ENCODE data around the gene PATE2. TPM values are rescaled to one million over a fixed set of nuclear protein-coding genes. Genes with fewer than 3 reads are reported as not detected.

PATE2 gene
- total RNA-seq, 1 donor from 2014 or later, result 0.20 TPM

- Mint-ChIP-seq H3K4me3 (no peak overlapping the region), H3K36me3 (no peaks in the 10 kb centered on the region), H3K27ac (no peak overlapping the region), H3K27me3 (ENCODE audit: low read depth) (peaks cover 65% of the 10 kb centered on the region), H3K9me3 (peaks cover 33% of the 10 kb centered on the region), H3K4me1 (no peaks in the 10 kb centered on the region)
- no peak for TF ChIP-seq CTCF (IDR thresholded peaks at IDR 0.05; ENCODE audit: unreplicated experiment)
- DNase-seq (ENCODE audit: low spot score in 2 of 2, unreplicated experiment in 2 of 2), result no peak
Observed at GRCh38 chr11:125756050-125756449, 22.6 kb downstream of the PATE2 start.

GRCh38 chr11:125750629-125751028 is 28.0 kb downstream of the PATE2 start:
- peaks cover 48% of the 10 kb centered on the region for H3K27me3 Mint-ChIP-seq (ENCODE audit: low read depth)
- H3K9me3 Mint-ChIP-seq, result peaks cover 4% of the 10 kb centered on the region
- H3K4me1 Mint-ChIP-seq, result no peaks in the 10 kb centered on the region
- no peak overlapping the region for H3K4me3 Mint-ChIP-seq
- H3K36me3 Mint-ChIP-seq, result no peaks in the 10 kb centered on the region
- no peak overlapping the region for H3K27ac Mint-ChIP-seq
- no peak for TF ChIP-seq CTCF (IDR thresholded peaks at IDR 0.05; ENCODE audit: unreplicated experiment)
- no peak for DNase-seq (ENCODE audit: low spot score in 2 of 2, unreplicated experiment in 2 of 2)

- H3K27me3 Mint-ChIP-seq (ENCODE audit: low read depth), result peaks cover 23% of the 10 kb centered on the region
- H3K36me3 Mint-ChIP-seq, result no peaks in the 10 kb centered on the region
- TF ChIP-seq CTCF (IDR thresholded peaks at IDR 0.05; ENCODE audit: unreplicated experiment), result no peak
- H3K9me3 Mint-ChIP-seq, result no peaks in the 10 kb centered on the region
- DNase-seq (ENCODE audit: low spot score in 2 of 2, unreplicated experiment in 2 of 2), result no peak
- H3K4me1 Mint-ChIP-seq, result no peaks in the 10 kb centered on the region
- no peak within 1 kb of the TSS for H3K4me3 Mint-ChIP-seq
- H3K27ac Mint-ChIP-seq, result no peak within 1 kb of the TSS
Observed at GRCh38 chr11:125745979-125746378, 32.6 kb downstream of the PATE2 start, which contains the start of gene PATE1. Gene PATE1 (plus strand): TSS chr11:125746279. CDS start chr11:125746305, 26 bp downstream.

DNA sequence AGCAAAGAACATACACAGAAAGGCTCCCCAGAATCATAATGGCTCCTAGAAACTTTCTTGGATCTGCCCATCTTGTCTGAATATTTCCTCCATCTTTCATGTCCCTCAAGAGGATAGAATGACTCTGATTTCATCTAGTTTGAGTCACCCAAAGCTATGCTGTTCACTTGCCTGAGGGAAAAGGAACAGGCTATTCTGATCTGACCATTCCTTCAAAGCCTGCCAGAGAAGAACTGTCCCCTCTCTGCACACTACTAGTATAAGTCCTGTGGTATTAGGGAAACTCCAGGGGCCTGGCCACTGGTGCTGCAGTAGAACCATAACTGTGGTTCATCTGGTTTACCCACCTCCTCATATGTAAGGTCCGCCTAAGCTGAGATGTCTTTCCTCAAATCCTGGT is 34.9 kb downstream of the PATE2 start:
- Mint-ChIP-seq H3K27ac (no peak overlapping the region), H3K27me3 (ENCODE audit: low read depth) (peaks cover 18% of the 10 kb centered on the region), H3K9me3 (no peaks in the 10 kb centered on the region), H3K4me1 (no peaks in the 10 kb centered on the region), H3K4me3 (no peak overlapping the region), H3K36me3 (no peaks in the 10 kb centered on the region)
- no peak for TF ChIP-seq CTCF (IDR thresholded peaks at IDR 0.05; ENCODE audit: unreplicated experiment)
- DNase-seq (ENCODE audit: low spot score in 2 of 2, unreplicated experiment in 2 of 2), result no peak

DNA sequence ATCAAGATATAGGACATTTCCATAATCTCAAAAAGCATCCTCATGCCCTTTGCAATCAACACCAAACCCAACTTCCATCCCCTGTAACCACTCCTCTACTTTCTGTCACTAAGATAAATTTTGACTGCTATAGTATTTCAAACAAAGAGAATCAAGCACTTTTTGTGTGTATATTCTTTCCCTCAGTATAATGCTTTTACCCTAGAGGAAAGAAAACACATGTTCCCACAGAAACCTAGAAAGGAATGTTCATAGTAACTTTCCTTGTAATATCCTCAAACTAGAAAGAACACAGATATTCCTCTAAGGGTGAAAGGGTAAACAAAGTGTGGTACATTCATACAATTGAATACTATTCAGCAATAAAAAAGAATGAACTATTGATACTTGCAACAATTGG is 38.0 kb downstream of the PATE2 start:
- Mint-ChIP-seq H3K4me3 (no peak overlapping the region), H3K9me3 (peaks cover 13% of the 10 kb centered on the region), H3K4me1 (no peaks in the 10 kb centered on the region), H3K27me3 (ENCODE audit: low read depth) (peaks cover 30% of the 10 kb centered on the region), H3K36me3 (no peaks in the 10 kb centered on the region), H3K27ac (no peak overlapping the region)
- TF ChIP-seq CTCF (IDR thresholded peaks at IDR 0.05; ENCODE audit: unreplicated experiment), result no peak
- DNase-seq (ENCODE audit: low spot score in 2 of 2, unreplicated experiment in 2 of 2), result no peak

- no peak for DNase-seq (ENCODE audit: low spot score in 2 of 2, unreplicated experiment in 2 of 2)
- H3K27me3 Mint-ChIP-seq (ENCODE audit: low read depth), result peaks cover 24% of the 10 kb centered on the region
- H3K4me1 Mint-ChIP-seq, result no peaks in the 10 kb centered on the region
- no peak overlapping the region for H3K4me3 Mint-ChIP-seq
- H3K27ac Mint-ChIP-seq, result no peak overlapping the region
- no peaks in the 10 kb centered on the region for H3K36me3 Mint-ChIP-seq
- TF ChIP-seq CTCF (IDR thresholded peaks at IDR 0.05; ENCODE audit: unreplicated experiment), result no peak
- H3K9me3 Mint-ChIP-seq, result no peaks in the 10 kb centered on the region
Observed at GRCh38 chr11:125728969-125729368, 49.7 kb downstream of the PATE2 start.

All from mesothelial cell of epicardium (in vitro differentiated cells).